Loucy (cell line): ENCODE results near the gene IGF1R.

Experiments
- H2AFZ ChIP-seq: fragments of 200-600 bp; sonication (generic); 2 replicates; pipeline ENCODE4 v1.6.0; 2016; ENCODE audit warnings: antibody characterized with exemption, mild to moderate bottlenecking, low read length, moderate library complexity
- H3F3A ChIP-seq: fragments of 200-600 bp; 2 replicates; pipeline ENCODE4 v1.6.0; 2016; ENCODE audit warnings: antibody characterized with exemption, low read depth, mild to moderate bottlenecking
- H3K27me3 ChIP-seq: fragments of 200-600 bp; sonication (generic); 2 replicates; pipeline ENCODE4 v1.6.1; 2014; ENCODE audit warnings: low read length, mild to moderate bottlenecking; ENCODE audit not compliant: insufficient read depth, poor library complexity, severe bottlenecking
- H3K36me3 ChIP-seq: fragments of 200-600 bp; sonication (generic); 2 replicates; pipeline ENCODE4 v1.6.1; 2016; ENCODE audit warnings: low read length; ENCODE audit not compliant: insufficient read depth
- H3K4me1 ChIP-seq: fragments of 200-600 bp; sonication (generic); 2 replicates; pipeline ENCODE4 v1.5.1; 2014; ENCODE audit warnings: low read length, mild to moderate bottlenecking; ENCODE audit not compliant: insufficient read depth, poor library complexity, severe bottlenecking
- H3K4me2 ChIP-seq: fragments of 200-600 bp; sonication (generic); 2 replicates; pipeline ENCODE4 v1.6.0; 2014; ENCODE audit warnings: antibody characterized with exemption, low read length, low read depth, mild to moderate bottlenecking; ENCODE audit not compliant: poor library complexity, severe bottlenecking
- H3K4me3 ChIP-seq: fragments of 200-600 bp; sonication (generic); 2 replicates; pipeline ENCODE4 v1.5.1; 2014; ENCODE audit warnings: low read length, mild to moderate bottlenecking, mixed read lengths; ENCODE audit not compliant: poor library complexity, severe bottlenecking
- H3K79me2 ChIP-seq: fragments of 200-600 bp; sonication (generic); 2 replicates; pipeline ENCODE4 v1.6.1; 2014; ENCODE audit warnings: low read length; ENCODE audit not compliant: insufficient read depth
- H3K9ac ChIP-seq: fragments of 200-600 bp; sonication (generic); 2 replicates; pipeline ENCODE4 v1.6.0; 2014; ENCODE audit warnings: mild to moderate bottlenecking, low read depth, low read length, moderate library complexity; ENCODE audit not compliant: poor library complexity, severe bottlenecking
- H3K9me2 ChIP-seq: fragments of 200-600 bp; sonication (generic); replicated peaks from 2 replicates; pipeline ENCODE4 v1.6.1; 2016; ENCODE audit warnings: low read depth, low read length, mixed read lengths
- H3K9me3 ChIP-seq: fragments of 200-600 bp; sonication (generic); 2 replicates; pipeline ENCODE4 v1.6.1; 2014; ENCODE audit warnings: mild to moderate bottlenecking, antibody characterized with exemption, low read length, low read depth; ENCODE audit not compliant: insufficient read depth
- H4K20me1 ChIP-seq: fragments of 200-600 bp; sonication (generic); 2 replicates; pipeline ENCODE4 v1.6.0; 2014; ENCODE audit warnings: antibody characterized with exemption, low read length, mild to moderate bottlenecking; ENCODE audit not compliant: insufficient read depth, poor library complexity, severe bottlenecking
- EZH2phosphoT487 ChIP-seq: fragments of 200-600 bp; IDR thresholded peaks from 2 replicates; pipeline ENCODE4 v1.6.1; 2018; ENCODE audit warnings: antibody characterized with exemption, mild to moderate bottlenecking, moderate library complexity, borderline replicate concordance
- TF ChIP-seq, protein P1 (sequence below): fragments of 200-600 bp; sonication (generic); conservative IDR thresholded peaks from 2 replicates; pipeline ENCODE4 v1.5.1; 2014; ENCODE audit warnings: mild to moderate bottlenecking, antibody characterized with exemption, low read length

The IGF1R gene

DNA sequence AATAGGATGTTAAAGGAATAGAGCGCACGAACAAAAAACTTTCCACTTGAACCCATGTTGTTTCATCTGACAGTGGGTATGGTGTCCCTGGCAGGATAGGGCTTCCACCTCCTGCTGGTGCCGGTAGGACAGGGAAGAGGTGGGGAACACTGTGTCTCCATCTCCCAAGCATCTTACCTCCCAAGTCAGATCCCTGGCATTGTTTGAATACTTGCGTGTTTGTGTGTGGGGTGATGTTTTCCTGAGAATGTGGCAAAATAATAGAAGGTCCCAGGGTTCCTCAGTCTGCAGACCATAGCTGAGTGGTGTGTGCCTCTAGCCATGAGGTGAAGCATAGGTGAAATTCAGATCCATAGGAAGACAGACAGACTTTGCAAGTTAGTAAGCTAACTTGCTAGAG is 119.4 kb downstream of the IGF1R start:
- TF ChIP-seq, protein P1, sequence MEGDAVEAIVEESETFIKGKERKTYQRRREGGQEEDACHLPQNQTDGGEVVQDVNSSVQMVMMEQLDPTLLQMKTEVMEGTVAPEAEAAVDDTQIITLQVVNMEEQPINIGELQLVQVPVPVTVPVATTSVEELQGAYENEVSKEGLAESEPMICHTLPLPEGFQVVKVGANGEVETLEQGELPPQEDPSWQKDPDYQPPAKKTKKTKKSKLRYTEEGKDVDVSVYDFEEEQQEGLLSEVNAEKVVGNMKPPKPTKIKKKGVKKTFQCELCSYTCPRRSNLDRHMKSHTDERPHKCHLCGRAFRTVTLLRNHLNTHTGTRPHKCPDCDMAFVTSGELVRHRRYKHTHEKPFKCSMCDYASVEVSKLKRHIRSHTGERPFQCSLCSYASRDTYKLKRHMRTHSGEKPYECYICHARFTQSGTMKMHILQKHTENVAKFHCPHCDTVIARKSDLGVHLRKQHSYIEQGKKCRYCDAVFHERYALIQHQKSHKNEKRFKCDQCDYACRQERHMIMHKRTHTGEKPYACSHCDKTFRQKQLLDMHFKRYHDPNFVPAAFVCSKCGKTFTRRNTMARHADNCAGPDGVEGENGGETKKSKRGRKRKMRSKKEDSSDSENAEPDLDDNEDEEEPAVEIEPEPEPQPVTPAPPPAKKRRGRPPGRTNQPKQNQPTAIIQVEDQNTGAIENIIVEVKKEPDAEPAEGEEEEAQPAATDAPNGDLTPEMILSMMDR, result no peak
- TF ChIP-seq EZH2phosphoT487, result no peak
- peaks cover 86% of the 10 kb centered on the region for H3K79me2 ChIP-seq
- peaks cover 25% of the 10 kb centered on the region for H3K4me1 ChIP-seq
- no peaks in the 10 kb centered on the region for H3K27me3 ChIP-seq
- no peak overlapping the region for H3K4me2 ChIP-seq
- no peak overlapping the region for H2AFZ ChIP-seq
- no peak overlapping the region for H3K9ac ChIP-seq
- H3K4me3 ChIP-seq, result no peak overlapping the region
- no peaks in the 10 kb centered on the region for H3K9me3 ChIP-seq
- H3K36me3 ChIP-seq, result no peaks in the 10 kb centered on the region
- H4K20me1 ChIP-seq, result peaks cover 5% of the 10 kb centered on the region
- no peaks in the 10 kb centered on the region for H3K9me2 ChIP-seq
- H3F3A ChIP-seq, result no peaks in the 10 kb centered on the region

DNA sequence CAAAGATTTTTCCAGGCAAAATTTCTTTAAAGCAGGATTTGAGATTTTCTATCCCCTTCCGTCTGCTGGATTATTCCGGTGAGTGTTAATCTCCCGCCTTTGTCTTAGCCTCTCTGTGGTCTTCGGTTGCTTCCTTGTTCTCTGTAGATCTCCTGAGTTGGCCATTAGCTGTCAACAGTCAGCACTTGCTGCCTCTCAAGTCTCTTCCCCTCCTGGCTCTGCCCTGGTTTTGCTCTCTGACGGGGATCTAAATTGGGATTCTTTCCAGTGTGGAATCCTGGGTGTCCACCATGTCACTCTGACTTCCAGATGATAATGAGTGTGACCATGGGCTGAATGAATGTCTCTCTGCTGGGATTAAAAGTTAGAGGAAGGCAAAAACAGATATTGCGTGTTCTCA is 121.5 kb downstream of the IGF1R start:
- H3K27me3 ChIP-seq, result no peaks in the 10 kb centered on the region
- no peak for TF ChIP-seq EZH2phosphoT487
- TF ChIP-seq, protein P1, result no peak
- H3F3A ChIP-seq, result no peaks in the 10 kb centered on the region
- no peak overlapping the region for H2AFZ ChIP-seq
- H3K36me3 ChIP-seq, result no peaks in the 10 kb centered on the region
- peaks cover 90% of the 10 kb centered on the region for H3K79me2 ChIP-seq
- H3K4me1 ChIP-seq, result peaks cover 37% of the 10 kb centered on the region
- no peaks in the 10 kb centered on the region for H3K9me3 ChIP-seq
- no peak overlapping the region for H3K4me3 ChIP-seq
- no peaks in the 10 kb centered on the region for H3K9me2 ChIP-seq
- H3K9ac ChIP-seq, result no peak overlapping the region
- H4K20me1 ChIP-seq, result peaks cover 5% of the 10 kb centered on the region
- no peak overlapping the region for H3K4me2 ChIP-seq

DNA sequence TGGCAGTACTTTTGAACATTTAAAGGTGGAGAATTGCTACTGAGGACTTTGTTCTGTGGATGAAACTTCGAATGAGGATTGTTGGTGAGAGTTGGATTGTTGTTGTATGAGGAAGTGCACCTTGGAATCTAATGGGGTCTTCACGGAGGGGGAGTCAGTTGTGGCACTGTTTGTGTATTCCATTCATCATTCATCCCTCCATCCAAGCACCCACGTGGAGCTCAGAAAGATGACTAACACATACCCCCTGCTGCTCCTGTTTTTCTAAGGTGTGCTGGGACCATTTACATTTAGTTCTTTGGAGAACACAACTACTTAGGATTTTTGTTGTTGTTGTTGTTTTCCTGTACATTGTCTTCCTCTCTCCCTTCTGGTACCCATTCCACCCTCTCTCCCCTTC is 122.6 kb downstream of the IGF1R start:
- peaks cover 47% of the 10 kb centered on the region for H3K4me1 ChIP-seq
- no peak overlapping the region for H3K4me3 ChIP-seq
- H3K9ac ChIP-seq, result no peak overlapping the region
- H4K20me1 ChIP-seq, result peaks cover 5% of the 10 kb centered on the region
- H2AFZ ChIP-seq, result no peak overlapping the region
- H3K9me2 ChIP-seq, result no peaks in the 10 kb centered on the region
- peaks cover 90% of the 10 kb centered on the region for H3K79me2 ChIP-seq
- no peaks in the 10 kb centered on the region for H3K36me3 ChIP-seq
- H3K9me3 ChIP-seq, result no peaks in the 10 kb centered on the region
- H3F3A ChIP-seq, result no peaks in the 10 kb centered on the region
- no peak overlapping the region for H3K4me2 ChIP-seq
- no peaks in the 10 kb centered on the region for H3K27me3 ChIP-seq
- TF ChIP-seq, protein P1, result no peak
- TF ChIP-seq EZH2phosphoT487, result no peak
